Endometrium (tissue), 2 donors: ENCODE results near the gene CYRIA.

Experiments
- FAIRE-seq: peaks from 2 replicates; lab custom pipeline; 2012; peaks lifted over from hg19 to GRCh38; lab: Jason Lieb, UNC
- donor health status: control.
- donor health status: control.

Gene CYRIA

DNA sequence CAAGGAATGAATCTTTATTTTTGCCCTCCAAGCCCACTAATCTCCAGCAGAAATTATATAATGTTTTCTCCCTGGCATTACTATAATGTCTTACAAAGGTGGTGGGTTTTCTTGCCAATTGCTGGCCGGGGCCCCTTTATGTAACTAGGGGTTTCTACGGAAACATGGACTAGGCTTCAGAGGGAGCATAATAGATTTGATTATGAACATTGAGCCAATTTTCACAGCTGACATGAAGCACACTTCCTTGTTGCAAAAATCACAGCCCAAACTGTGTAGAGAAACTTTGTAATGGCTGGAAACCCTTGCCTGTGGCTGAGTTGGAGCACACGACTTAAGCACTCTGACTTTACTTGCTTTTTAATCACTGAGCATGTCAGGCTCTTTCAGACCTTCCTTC, 3.8 kb upstream of the CYRIA start:
- no peak for FAIRE-seq

DNA sequence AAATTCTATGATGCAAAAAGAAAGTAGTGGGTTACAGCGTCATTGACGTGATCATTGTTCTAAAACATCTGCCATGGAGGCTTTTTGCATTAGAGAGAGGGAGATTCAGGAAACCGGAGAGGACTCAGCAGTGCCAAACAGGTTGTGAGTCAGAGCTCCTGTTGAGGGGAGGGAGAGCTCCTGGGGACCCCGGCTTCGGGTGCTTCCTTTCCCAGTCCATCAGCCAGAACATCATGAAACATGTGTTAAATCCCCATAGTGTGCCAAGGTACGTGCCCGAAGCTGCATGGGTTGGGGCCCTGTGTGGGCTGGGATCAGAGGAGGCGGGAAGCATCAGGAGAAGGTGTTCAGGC, 791 bp upstream of the CYRIA start:
- no peak for FAIRE-seq

DNA sequence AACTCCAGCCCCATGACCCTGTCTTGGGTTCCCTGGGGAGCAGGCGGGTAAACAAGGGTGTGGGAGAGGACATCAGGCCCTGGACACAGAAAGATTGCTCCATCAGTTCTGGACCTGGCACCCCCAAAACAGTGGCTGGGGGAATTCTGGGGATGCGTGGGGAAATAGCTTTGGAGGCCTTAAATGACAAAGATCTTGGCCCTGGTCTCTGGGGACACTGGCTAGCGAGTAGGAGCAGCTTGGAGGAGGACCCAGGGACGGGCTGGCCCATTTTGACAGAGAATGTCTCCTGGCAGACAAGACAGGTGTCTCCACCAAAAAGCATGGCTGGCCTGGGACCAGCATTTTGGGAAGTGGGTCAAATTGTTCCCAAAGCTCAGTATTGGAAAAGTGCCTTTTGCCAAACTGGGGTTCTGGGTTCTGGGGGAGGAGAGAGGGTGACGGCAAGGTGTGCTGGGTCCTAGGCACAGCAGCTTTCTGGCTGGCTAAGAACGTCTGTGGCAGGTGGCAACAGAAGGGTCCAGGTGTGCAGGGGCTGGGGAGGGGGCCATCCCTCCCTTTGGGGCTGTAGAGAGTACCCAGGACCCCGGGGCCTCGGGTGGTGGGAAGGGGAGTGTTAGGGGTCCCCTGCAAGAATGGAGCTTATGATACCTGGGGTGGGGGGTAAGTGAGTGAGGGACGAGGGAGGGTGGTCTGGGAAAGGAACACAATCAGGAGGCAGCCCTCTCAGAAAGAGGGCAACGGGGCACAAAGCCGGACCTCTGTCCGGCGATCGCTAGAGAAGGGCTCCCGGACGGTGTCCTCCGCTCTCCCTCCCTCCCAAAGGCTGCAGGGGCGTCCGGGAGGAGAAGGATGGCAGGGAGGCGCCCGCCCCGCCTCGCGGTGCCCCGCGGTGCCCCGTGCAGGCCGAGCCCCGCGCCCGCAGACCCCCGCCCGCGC, 556 bp downstream of the CYRIA start:
- FAIRE-seq = no peak

DNA sequence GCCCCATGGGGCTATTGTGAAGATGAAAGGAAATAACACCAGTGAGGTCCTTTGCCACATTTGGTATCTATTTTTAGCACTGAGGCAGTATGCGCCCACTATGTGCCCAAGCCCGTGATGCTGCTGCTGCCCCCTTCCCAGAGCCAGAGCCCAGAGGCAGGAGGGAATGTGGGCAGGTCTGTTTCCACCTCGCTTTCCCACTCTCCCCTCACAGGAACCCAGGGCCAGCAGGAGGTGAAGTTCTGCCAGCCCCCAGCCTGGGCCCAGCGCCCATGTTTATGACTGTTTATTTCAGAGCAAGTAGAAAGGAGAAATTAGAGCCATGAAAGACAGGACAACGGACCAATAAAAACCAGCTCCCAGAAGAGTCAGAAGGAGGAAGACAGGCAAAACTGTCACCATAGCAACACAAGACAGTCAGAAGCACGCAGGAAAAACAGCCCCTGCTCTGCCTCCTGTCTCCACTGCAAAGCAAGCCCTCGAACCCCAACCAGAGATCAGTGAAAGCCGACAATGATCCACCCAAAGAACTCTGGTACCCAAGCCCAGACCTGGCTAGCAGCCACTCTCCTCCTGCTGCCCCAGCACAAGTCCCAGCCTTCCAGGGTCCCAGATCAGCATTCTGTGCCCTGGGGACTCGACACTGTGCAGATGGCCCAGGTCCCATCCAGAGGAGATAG, 1.4 kb downstream of the CYRIA start:
- no peak for FAIRE-seq

DNA sequence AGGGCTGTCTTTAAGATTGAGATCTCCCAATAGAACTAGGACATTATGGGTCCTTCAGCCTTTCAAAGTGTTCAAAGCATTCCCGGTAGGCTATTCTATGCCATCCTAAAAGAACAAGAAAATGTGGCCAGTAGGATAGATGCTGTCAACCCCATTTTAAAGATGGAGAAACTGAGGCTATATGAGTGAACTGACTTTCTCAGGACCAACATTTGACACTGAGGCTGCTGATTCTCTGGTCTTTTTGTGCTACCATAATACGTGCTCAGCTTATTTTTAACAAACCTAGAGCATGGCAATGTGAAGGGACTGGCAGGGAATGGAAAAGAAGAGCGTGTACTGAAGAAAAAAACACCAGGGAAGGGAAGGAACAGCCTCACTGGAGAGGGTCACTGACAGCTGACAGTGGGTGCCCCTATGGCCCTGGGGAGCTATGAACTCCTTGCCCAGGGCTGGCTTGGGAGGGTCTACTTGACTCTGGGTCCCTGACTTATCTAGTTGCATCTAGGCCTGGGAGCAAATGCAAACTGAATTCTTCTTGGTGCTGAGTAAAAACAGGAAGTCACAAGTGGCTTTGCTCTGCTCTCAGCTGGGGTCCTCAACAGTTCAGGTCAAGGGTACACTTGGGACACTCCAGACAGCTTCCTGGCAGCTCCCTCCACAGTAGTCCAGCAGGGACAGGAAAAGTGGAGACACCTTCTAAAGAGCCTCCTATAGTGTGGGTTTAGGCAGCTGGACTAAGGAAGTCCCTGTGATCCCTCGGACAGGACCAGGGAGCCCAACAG, 2.3 kb downstream of the CYRIA start:
- no peak for FAIRE-seq

DNA sequence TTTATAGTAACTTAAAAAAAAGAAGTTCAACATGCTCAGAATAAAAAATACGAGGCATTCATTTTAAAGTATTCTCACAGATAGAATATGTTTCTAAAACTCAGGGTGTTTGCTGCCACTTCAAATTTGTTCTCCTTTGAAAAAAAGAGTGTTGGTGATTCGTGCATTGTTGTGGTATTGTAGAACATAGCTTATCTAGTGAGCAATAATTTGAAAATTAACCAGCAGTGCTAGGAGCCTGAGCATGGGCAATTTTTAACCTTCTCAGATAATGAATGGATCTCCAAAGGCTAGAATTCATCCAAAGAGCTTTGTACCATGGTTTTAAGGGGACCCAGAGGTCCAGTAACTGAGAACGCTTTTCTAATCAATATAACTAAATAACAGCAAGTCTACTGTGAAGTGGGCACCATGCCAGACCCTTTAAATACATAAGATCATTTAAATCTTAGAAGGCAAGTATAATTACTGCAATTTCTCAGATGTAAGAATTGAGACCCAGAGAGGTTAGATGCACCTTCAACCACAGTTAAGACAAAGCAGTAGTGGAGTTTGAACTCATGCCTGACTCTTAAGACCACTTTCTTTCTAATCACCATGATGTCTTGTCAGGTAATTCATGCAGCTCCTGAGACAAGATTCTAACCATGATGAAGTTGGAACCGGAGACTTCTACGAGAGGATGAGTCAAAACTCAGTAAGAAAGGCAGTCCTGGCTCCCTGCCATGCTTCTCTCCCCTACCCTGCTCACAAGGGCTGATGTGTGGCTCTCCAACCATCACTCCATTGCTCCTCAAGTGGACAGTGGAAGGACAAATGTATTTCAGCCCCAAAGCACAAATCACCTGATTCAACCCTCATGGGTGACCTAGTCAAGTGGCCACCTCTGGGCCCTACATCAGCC, 3.4 kb downstream of the CYRIA start:
- FAIRE-seq = no peak

DNA sequence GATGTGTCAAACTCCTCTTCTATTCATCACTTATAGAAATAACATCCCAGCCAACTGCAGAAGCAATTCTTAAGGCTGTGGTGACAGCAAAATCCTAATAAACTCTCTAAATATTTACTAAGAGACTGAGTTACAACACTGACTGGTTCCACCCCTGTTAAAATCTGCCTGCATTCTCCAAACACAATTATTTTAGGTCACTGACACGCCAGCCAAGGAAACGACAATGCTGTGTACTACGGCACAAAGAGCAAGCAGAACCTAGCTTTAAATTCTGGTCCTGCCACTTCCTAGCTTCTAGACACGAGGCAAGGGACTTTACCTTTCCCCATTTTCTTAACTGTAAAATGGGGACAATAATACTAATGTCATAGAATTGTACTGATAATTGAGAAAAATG, 4.1 kb downstream of the CYRIA start:
- FAIRE-seq = no peak

DNA sequence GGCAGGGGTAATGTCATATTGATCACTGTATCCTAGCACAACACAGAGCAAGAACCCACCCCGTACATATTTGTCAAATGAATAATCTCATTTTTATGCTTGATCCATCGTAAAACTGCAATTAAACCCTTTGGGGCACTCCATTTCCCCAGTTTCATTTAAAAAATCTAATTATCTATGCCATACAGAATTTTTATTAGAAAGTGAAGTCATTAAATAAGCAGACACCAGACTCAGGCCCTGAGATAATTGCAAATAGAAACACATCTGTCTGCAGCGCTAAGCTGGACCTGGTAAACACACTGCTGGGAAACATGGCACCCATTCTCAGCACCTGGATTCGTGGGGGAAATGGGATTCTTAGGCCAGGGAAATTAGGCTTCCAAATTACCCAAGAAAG, 5.1 kb downstream of the CYRIA start:
- FAIRE-seq = no peak

DNA sequence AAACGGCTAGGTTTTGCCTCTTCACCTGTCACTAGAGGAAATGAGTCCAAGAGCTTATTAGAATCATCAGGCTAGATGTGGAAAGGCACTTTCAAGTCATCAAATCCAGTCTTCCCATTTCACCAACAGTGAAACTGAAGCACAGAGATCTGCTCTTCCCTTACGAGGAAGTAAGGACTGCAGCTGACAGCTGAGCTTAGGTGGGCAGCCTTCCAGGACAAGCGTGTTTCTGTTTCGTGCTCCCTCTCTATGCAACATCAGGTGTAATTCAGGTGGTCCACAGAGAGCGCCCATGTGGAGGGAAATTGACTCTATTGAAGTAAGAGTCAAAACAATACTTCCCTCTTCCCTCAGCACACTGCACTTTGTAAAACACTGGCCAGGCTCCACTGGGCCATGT, 5.5 kb downstream of the CYRIA start:
- no peak for FAIRE-seq

DNA sequence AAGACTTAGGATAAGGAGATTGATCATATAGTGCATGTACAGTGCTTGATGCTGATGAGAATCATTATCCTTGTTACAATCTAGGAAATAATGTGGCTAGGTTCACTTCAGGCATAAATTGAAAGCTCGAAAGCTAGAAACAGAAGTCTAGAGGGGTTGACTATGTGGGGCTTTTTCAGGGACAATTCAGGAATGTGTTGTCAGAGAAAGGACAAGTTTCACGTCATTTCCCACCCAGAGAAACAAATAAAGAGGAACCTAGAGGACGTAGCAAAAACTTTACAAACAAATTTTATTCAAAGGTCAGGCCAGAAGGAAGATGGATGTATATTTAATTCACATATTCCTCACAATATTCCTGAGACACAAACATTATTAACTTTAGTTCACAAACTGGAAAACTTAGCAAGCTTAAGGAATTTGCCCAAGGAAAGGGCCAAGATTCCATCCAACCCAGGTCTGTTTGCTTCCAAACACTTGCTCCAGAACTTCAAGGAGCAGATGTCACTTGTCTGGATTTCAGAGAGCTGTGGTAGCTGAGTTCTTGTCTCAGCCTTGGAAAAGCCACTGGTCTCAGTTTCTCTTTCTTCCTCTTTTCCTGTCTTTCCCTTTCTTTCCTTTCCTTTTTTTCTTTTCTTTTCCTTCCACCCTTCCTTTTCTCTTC, 7.4 kb downstream of the CYRIA start:
- FAIRE-seq = no peak

DNA sequence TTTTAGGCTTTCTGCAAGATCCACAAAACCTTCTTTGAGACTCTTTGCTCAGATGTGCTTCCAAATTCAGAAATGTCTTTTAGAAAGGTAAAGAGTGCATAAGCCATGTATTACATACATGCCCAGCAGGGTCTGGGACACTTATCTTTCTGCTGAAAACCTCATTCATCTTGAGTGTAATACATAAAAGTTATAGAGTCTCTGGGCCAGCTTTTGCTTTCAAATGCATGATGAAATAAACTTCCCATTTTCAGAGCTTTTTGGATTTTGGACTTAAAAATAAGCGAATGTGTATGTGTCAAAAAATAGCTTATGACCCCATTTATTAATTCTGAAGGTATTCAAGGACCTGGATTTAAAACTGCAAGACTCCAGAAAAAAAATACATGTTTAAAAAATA, 8.0 kb downstream of the CYRIA start:
- no peak for FAIRE-seq

DNA sequence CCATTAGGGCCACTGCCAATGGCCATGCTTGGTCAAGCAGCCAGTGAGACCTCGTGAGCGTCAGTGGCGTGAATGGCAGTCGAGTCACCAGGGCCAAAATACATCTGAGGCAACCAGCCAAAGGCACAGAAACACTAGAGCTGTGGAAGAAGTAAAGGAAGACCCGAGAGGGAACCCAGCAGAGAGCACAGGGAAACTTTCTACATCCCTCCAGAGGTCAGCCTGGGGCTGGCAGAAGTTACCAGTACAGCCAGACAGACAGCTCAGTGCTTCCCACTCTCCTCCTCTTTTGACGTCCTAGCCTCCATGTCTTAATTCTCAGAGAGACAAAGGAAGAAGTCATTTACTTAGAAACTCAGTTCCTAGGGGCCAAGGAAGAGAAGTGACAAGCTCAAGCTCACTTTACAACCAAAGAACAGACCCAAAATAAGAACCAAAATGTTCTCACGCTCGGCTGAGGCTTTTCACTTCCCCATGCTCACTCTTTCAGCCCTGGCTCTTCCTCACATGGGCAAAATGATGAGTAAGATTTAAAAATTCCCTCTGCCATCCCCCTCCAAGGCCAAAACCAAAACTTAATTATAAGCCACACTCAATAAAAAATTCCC, 8.7 kb downstream of the CYRIA start:
- no peak for FAIRE-seq

DNA sequence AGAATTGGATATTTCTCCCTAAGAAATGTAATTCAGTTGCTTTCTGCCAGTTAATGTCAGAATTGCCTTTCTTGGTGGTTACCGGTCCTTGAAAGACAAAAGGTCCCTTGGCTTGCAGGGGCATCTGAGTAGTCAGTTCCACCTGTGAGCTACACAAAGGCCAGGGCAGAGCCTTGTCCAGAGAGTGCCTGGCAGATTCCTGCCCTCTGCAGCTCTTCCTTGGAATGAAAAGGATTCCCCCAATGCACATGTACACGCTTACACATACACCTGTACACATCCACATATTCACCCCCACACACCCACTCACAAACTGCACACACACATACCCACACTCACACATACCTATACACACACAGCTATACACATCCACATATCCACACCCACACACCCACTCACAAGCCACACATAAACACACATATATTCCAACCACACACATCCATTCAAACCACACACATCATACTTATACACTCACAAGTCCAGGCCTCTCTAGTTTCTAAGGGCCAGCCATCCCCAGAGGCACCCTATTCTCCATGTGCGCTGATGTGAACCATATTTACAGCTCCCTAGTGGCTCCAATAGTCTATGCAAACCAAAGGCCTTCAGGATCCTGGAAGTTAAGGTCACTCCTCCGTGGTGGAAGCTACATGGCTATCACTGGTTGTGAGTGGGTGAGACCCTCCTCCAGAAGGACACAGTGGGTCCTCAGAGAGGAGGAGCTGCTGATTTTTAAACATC, 9.6 kb downstream of the CYRIA start:
- FAIRE-seq = no peak

DNA sequence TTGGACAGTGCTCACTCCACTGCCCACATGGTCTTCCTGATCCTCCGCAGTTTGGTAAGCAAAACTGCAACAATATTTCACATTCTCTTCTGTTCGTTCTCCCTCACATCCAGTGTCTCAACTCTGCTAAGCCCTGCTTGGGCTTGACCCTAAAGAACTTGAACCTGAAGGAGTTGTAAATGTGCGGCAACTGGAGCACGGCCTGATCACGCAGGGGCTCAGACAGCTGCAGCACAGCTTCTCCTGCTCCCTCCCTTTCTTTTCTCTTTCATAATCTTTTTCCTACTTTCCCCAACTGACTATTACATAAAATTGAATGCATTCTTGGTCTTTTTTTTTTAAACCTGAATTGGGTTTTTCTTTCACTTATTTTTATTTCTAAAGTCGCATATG, 10.2 kb downstream of the CYRIA start:
- no peak for FAIRE-seq

DNA sequence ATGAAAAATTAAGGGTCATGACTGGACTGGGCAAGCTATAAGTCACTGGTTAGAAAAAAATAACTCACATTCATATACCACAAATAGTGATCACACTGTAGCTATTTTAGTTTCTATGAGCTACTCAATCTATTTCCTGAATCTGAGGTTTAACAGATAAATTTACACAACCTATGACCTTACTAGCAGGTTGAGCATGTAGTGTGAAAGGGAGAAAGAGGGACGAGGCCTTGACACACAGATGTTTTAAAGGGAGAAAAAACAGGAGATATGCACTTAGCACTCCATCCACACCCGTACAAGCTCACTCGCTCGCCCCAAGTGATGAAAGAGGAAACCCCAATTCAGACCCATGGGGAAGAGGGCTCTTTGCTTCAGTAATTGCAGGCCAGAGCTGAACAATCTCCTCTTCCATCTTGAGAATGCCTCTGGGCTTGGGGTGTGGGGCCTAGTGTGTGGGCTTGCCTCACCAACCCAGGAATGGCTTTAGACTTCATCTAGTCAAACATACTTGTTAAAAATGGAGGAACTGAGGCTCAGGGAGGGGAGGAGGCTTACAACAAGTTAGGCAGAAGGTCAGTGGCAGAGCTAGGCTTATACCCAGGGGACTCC, 10.7 kb downstream of the CYRIA start:
- FAIRE-seq = no peak

DNA sequence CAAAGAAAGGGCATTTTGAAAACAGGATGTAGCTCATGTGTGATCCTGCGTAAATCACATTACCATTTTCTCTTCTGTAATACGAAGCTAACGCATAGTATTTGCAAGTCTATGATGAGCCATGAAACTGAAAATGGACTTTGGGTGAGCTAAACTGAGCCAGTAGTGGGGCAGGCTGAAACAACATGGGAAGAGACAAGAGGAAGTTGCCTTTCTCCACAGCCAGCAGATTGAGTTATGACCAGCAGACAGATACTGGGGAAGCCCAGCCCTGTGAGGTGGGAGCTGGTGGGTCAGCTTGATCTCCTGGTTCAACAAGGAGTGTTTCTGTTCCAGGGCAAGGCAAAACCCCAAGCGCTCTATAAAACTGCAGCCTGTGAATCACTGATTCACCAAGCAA, 11.8 kb downstream of the CYRIA start:
- FAIRE-seq = no peak

DNA sequence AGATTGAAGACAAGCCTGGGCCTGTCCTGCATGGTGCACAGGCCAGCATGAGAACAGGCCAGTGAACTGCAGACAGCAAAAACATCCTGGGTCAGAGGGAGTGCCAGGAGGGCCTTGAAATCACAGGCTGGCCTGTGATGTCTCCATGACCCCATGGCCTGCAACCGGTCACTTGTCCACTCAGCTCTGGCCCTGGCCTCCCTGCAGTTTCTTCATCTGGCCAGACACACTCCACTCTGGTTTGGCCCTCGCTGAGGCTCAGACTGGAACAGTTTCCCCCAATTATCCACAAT, 12.6 kb downstream of the CYRIA start:
- FAIRE-seq = no peak

DNA sequence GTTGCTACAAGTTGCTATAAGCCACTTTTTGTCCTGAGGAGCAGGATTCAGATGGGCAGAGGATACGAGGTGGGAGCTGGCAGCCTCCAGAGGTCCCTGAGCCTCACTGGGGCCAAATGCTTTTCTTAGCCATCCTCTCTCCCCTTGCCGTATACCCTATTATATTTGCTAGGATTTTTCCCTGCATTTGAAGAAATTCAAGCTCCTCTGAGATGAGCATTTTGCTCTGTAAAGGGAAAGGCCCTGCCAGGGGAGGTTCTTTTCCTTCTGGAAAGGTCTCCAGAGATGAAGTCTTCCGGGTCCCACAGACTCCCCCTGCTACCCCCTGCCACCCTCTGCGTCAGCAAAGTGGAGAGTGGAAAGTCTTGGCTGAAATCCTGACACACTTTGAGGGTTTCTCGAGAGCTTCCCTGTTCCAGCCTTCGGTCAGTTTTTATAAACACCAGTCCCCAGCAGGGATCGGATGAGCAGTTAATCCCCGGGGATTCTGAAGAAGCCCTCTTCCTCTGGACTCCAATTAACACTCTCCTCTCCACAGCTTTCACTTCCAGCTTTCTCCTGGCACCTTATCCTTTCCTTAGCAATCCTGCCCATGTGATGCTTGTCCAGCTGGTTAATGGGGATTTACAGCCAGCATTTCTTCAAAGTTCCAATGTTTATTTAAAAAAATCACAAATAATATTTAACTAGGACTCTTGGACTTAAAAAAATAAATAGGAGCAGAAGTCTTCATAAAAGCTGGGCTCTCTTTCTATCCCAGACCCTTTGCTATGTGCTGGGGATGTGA, 13.1 kb downstream of the CYRIA start:
- no peak for FAIRE-seq
